H1 (cell line): ENCODE data around the gene GBA2. TPM values are rescaled to one million over a fixed set of nuclear protein-coding genes. Genes with fewer than 3 reads are reported as not detected.

Experiments used
- CTCF ChIA-PET: fragments of 300-600 bp; sonication (Branson Sonifier 250); formaldehyde crosslinking; loops from one replicate; lab custom pipeline; 2021; ENCODE audit not compliant: partially characterized antibody; lab: Charles Lee
- POLR2A ChIA-PET: fragments of 300-600 bp; sonication (Branson Sonifier 250); formaldehyde crosslinking; loops from one replicate; lab custom pipeline; 2021; ENCODE audit warnings: inconsistent platforms; ENCODE audit not compliant: partially characterized antibody; lab: Charles Lee
- DNase-seq, 2 experiments: peaks; one replicate each; pipeline versions ENCODE4 v3.0.0 to v3.0.0-alpha.2; 2010 to 2022; ENCODE audit warnings: low spot score in 2 of 2, low read depth in 1 of 2, mixed read lengths in 1 of 2
- FAIRE-seq: peaks from 2 replicates; lab custom pipeline; 2011; peaks lifted over from hg19 to GRCh38; lab: Jason Lieb, UNC
- H2AFZ ChIP-seq: 2 replicates; pipeline ENCODE4 v1.8.1; 2012; ENCODE audit warnings: low read length, inconsistent platforms
- H2AK5ac ChIP-seq: 2 replicates; pipeline ENCODE4 v1.6.1; 2013; ENCODE audit warnings: low read depth, low read length
- H2BK120ac ChIP-seq: replicated peaks from 2 replicates; pipeline ENCODE3; 2013; ENCODE audit warnings: low read depth, low read length, inconsistent platforms
- H2BK12ac ChIP-seq: 2 replicates; pipeline ENCODE4 v1.6.1; 2013; ENCODE audit warnings: low read depth, low read length
- H2BK15ac ChIP-seq: 2 replicates; pipeline ENCODE4 v1.6.1; 2013; ENCODE audit warnings: low read length
- H2BK20ac ChIP-seq: 2 replicates; pipeline ENCODE4 v1.6.1; 2013; ENCODE audit warnings: low read length
- H2BK5ac ChIP-seq: 2 replicates; pipeline ENCODE4 v1.6.1; 2013; ENCODE audit warnings: low read depth, low read length
- H3K14ac ChIP-seq: 2 replicates; pipeline ENCODE4 v1.6.1; 2013; ENCODE audit warnings: inconsistent platforms; ENCODE audit not compliant: insufficient read length
- H3K18ac ChIP-seq: 2 replicates; pipeline ENCODE4 v1.6.1; 2013; ENCODE audit warnings: low read length; ENCODE audit errors: extremely low read depth
- H3K23ac ChIP-seq: 2 replicates; pipeline ENCODE4 v1.6.1; 2013; ENCODE audit warnings: inconsistent platforms; ENCODE audit not compliant: insufficient read length
- H3K23me2 ChIP-seq: 2 replicates; pipeline ENCODE4 v1.6.1; 2013; ENCODE audit warnings: low read depth, low read length
- H3K27ac ChIP-seq: 2 replicates; pipeline ENCODE4 v1.6.1; 2011; ENCODE audit warnings: low read depth, low read length, inconsistent platforms
- H3K27me3 ChIP-seq, 4 experiments: replicated peaks in 1 of 4; 1 replicate in 1 of 4; 2 replicates in 3 of 4; pipeline versions ENCODE4 v1.6.1 to v1.8.1; 2011 to 2013; ENCODE audit warnings: low read length in 3 of 4, mild to moderate bottlenecking in 3 of 4, inconsistent platforms in 2 of 4, mixed read lengths in 2 of 4, moderate library complexity in 1 of 4; ENCODE audit not compliant: control insufficient read depth in 3 of 4, insufficient read depth in 3 of 4; ENCODE audit errors: extremely low read depth in 1 of 4
- H3K36me3 ChIP-seq, 4 experiments: 2 replicates each; pipeline versions ENCODE4 v1.6.1 to v1.8.1; 2011 to 2013; ENCODE audit warnings: mild to moderate bottlenecking in 4 of 4, low read length in 3 of 4, moderate library complexity in 2 of 4, control low read depth in 1 of 4, inconsistent platforms in 1 of 4; ENCODE audit not compliant: insufficient read depth in 4 of 4, control insufficient read depth in 2 of 4
- H3K4ac ChIP-seq: replicated peaks from 2 replicates; pipeline ENCODE3; 2013; ENCODE audit warnings: low read length, low read depth, mixed read lengths, inconsistent platforms; ENCODE audit not compliant: insufficient read length
- H3K4me1 ChIP-seq, 4 experiments: replicated peaks in 1 of 4; 1 replicate in 1 of 4; 2 replicates in 3 of 4; pipeline versions ENCODE4 v1.6.1 to v1.8.1; 2011 to 2013; ENCODE audit warnings: low read length in 3 of 4, inconsistent platforms in 2 of 4, mixed read lengths in 1 of 4; ENCODE audit not compliant: insufficient read depth in 4 of 4, control insufficient read depth in 3 of 4
- H3K4me2 ChIP-seq, 2 experiments: 2 replicates each; pipeline versions ENCODE4 v1.6.1 to v1.8.1; 2011 to 2013; ENCODE audit warnings: low read depth in 2 of 2, low read length in 2 of 2, control low read depth in 1 of 2, inconsistent platforms in 1 of 2, mild to moderate bottlenecking in 1 of 2; ENCODE audit not compliant: insufficient read depth in 1 of 2
- H3K4me3 ChIP-seq, 4 experiments: fragments of 200-600, 300-600 bp in 1 of 4; sonication (generic), shearing (Covaris generic), sonication (Bioruptor Twin) in 1 of 4; 2 replicates each; pipeline versions ENCODE4 v1.5.1 to v1.8.1; 2011 to 2016; ENCODE audit warnings: low read length in 4 of 4, low read depth in 3 of 4, control low read depth in 2 of 4, inconsistent platforms in 2 of 4, mild to moderate bottlenecking in 2 of 4, mixed read lengths in 1 of 4, moderate library complexity in 1 of 4; ENCODE audit not compliant: insufficient read depth in 2 of 4; ENCODE audit errors: extremely low read depth in 1 of 4
- H3K56ac ChIP-seq: replicated peaks from 2 replicates; pipeline ENCODE3; 2013; ENCODE audit warnings: low read depth, mild to moderate bottlenecking, mixed read lengths, low read length, inconsistent platforms; ENCODE audit not compliant: insufficient read length
- H3K79me1 ChIP-seq: 2 replicates; pipeline ENCODE4 v1.6.1; 2013; ENCODE audit warnings: low read depth, low read length, control low read depth
- H3K79me2 ChIP-seq, 2 experiments: 2 replicates each; pipeline versions ENCODE4 v1.6.1 to v1.8.1; 2012 to 2013; ENCODE audit warnings: low read length in 2 of 2, mild to moderate bottlenecking in 2 of 2, inconsistent platforms in 1 of 2; ENCODE audit not compliant: insufficient read depth in 2 of 2, control insufficient read depth in 1 of 2
- H3K9ac ChIP-seq, 4 experiments: replicated peaks in 1 of 4; 1 replicate in 1 of 4; 2 replicates in 3 of 4; pipeline versions ENCODE4 v1.6.1 to v1.8.1; 2011 to 2013; ENCODE audit warnings: low read depth in 3 of 4, low read length in 3 of 4, control low read depth in 2 of 4, mild to moderate bottlenecking in 2 of 4, moderate library complexity in 2 of 4, inconsistent platforms in 1 of 4; ENCODE audit errors: extremely low read depth in 1 of 4
- H3K9me3 ChIP-seq, 2 experiments: 2 replicates each; pipeline versions ENCODE4 v1.6.1 to v1.8.1; 2012 to 2013; ENCODE audit warnings: mild to moderate bottlenecking in 2 of 2, moderate library complexity in 2 of 2, control low read depth in 1 of 2, inconsistent platforms in 1 of 2, low read depth in 1 of 2, low read length in 1 of 2, mixed read lengths in 1 of 2; ENCODE audit not compliant: insufficient read depth in 2 of 2
- H4K20me1 ChIP-seq, 2 experiments: replicated peaks in 1 of 2; 2 replicates each; pipeline versions ENCODE3 to v1.8.1; 2011 to 2013; ENCODE audit warnings: inconsistent platforms in 2 of 2, low read length in 2 of 2, mild to moderate bottlenecking in 1 of 2; ENCODE audit not compliant: insufficient read depth in 2 of 2, control insufficient read depth in 1 of 2
- H4K5ac ChIP-seq: 2 replicates; pipeline ENCODE4 v1.6.1; 2013; ENCODE audit warnings: low read length, low read depth, mixed read lengths, inconsistent platforms; ENCODE audit not compliant: insufficient read length
- H4K8ac ChIP-seq: 2 replicates; pipeline ENCODE4 v1.8.0; 2013; ENCODE audit warnings: mild to moderate bottlenecking, moderate library complexity, low read length, inconsistent platforms; ENCODE audit not compliant: insufficient read depth; ENCODE audit errors: extremely low read depth
- H4K91ac ChIP-seq: replicated peaks from 2 replicates; pipeline ENCODE3; 2013; ENCODE audit warnings: low read length, mixed read lengths, inconsistent platforms; ENCODE audit not compliant: insufficient read length
- CHD2 ChIP-seq: IDR thresholded peaks from 2 replicates; pipeline ENCODE4 v1.6.1; 2012; ENCODE audit warnings: low read length, improper control_type of control experiment
- EGR1 ChIP-seq: IDR thresholded peaks from 2 replicates; pipeline ENCODE4 v1.6.1; 2011; ENCODE audit warnings: low read depth, low read length, borderline replicate concordance
- FOSL1 ChIP-seq: IDR thresholded peaks from 2 replicates; pipeline ENCODE4 v1.6.1; 2011; ENCODE audit warnings: mild to moderate bottlenecking, low read depth, low read length, moderate library complexity; ENCODE audit not compliant: insufficient read depth
- HDAC2 ChIP-seq, 2 experiments: fragments of 300-600 bp in 1 of 2; sonication (generic) in 1 of 2; IDR thresholded peaks; 2 replicates each; pipeline ENCODE4 v1.6.1; 2011 to 2012; ENCODE audit warnings: low read depth in 2 of 2, low read length in 2 of 2, mild to moderate bottlenecking in 2 of 2, moderate library complexity in 2 of 2, borderline replicate concordance in 1 of 2, inconsistent platforms in 1 of 2
- JUND ChIP-seq: IDR thresholded peaks from 2 replicates; pipeline ENCODE4 v1.6.1; 2011; ENCODE audit warnings: mild to moderate bottlenecking, improper control_type of control experiment, low read length
- KDM1A ChIP-seq: fragments of 200-600, 300-600 bp; sonication (generic); IDR thresholded peaks from 2 replicates; pipeline ENCODE4 v1.7.1; 2016; ENCODE audit warnings: mild to moderate bottlenecking, low read length, borderline replicate concordance
- RBBP5 ChIP-seq: IDR thresholded peaks from 2 replicates; pipeline ENCODE4 v1.7.1; 2012; ENCODE audit warnings: low read depth, mild to moderate bottlenecking, inconsistent platforms, low read length, moderate library complexity, borderline replicate concordance
- RXRA ChIP-seq: IDR thresholded peaks from 2 replicates; pipeline ENCODE4 v1.6.1; 2011; ENCODE audit warnings: low read depth, mild to moderate bottlenecking, low read length, moderate library complexity; ENCODE audit not compliant: insufficient read depth
- SAP30 ChIP-seq: fragments of 300-600 bp; sonication (generic); IDR thresholded peaks from 2 replicates; pipeline ENCODE4 v1.7.1; 2012; ENCODE audit warnings: low read length, moderate library complexity, mild to moderate bottlenecking, inconsistent platforms; ENCODE audit not compliant: insufficient read depth, insufficient replicate concordance
- TEAD4 ChIP-seq: IDR thresholded peaks from 2 replicates; pipeline ENCODE4 v1.6.1; 2012; ENCODE audit warnings: low read depth, low read length, inconsistent platforms, mixed read lengths
- WGBS, 2 experiments: shearing (Covaris generic) in 1 of 2; methylation state at CpG; one replicate each; pipeline versions ENCODE4 v1.1.6 to v1.1.7; 2013 to 2015; ENCODE audit warnings: low lambda C conversion rate in 2 of 2, mixed read lengths in 2 of 2, inconsistent platforms in 1 of 2, low coverage in 1 of 2, missing lambda C conversion rate in 1 of 2; ENCODE audit not compliant: insufficient replicate concordance in 2 of 2, insufficient coverage in 1 of 2, insufficient read length in 1 of 2; ENCODE audit errors: extremely low coverage in 1 of 2, missing lambda C conversion rate in 1 of 2; 5-methylcytosine and 5-hydroxymethylcytosine counted together
- polyA plus RNA-seq, 7 experiments: library from polyadenylated mRNA; depleted of rRNA in 3 of 7; stranded (reverse) in 5 of 7; unstranded in 2 of 7; fragments of >200 nt in 5 of 7; fragments of 200-250 nt in 2 of 7; gene quantifications; 1 replicate in 5 of 7; 2 replicates in 1 of 7; 4 replicates in 1 of 7; pipeline versions ENCODE4 v1.2.1 to v1.2.3, GENCODE V29; 2011 to 2013; ENCODE audit warnings: missing spikeins in 2 of 7, mixed read lengths in 2 of 7
- total RNA-seq: library from RNA; stranded (reverse); fragmentation: NEBNext Ultra II Directional; extraction: Animal tissue kit (Norgen Biotek cat#: 25700); gene quantifications from 2 replicates; pipeline ENCODE4 v1.2.1, GENCODE V29; 2021
- TF ChIP-seq, protein P1 (sequence below), 3 experiments: IDR thresholded peaks; 1 replicate in 2 of 3; 2 replicates in 1 of 3; pipeline versions ENCODE4 v1.5.1 to v1.6.1; 2011; ENCODE audit warnings: low read length in 3 of 3, mild to moderate bottlenecking in 3 of 3, inconsistent platforms in 2 of 3, low read depth in 1 of 3, moderate library complexity in 1 of 3; ENCODE audit not compliant: insufficient read depth in 1 of 3; ENCODE audit errors: control extremely low read depth in 1 of 3

Gene GBA2
- total and polyA plus RNA-seq, 2 of the 8 experiments (the other 6 are each of a cell fraction or from before 2014, with no cell fraction given): 64.2 to 71.9 TPM

DNA sequence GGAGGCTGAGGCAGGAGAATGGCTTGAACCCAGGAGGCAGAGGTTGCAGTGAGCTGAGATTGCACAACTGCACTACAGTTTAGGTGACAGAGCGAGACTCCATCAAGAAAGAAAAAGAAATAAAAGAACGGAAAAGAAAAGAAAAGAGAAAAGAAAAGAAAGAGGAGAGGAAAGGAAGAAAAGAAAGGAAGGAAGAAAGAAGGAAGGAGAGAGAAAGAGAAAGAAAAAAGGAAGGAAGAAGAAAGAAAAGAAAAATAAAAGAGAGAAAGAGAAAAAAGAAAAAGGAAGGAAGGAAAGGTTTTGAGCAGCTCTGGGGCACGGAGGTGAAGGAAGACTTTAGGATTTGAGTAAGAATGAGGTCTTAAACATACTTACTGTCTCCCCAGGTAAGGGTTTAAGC is 35.5 kb downstream of the GBA2 start:
- H4K20me1 ChIP-seq: peaks cover 0 to 2% of the 10 kb centered on the region in 2 experiments
- no peak overlapping the region for H3K9ac ChIP-seq
- ChIA-PET POLR2A (interaction anchor here (0.7 to 10.5 kb wide), 5 partner anchors 8 to 42 kb away, joined by 3 to 51 read pairs (median 3); no protein-coding TSS in a partner anchor), CTCF (interaction anchor here (1.2 to 13.8 kb wide), 8 partner anchors 8 to 102 kb away, joined by 3 to 199 read pairs (median 16); partner anchors contain the start of genes ARHGEF39, CCDC107, CREB3 and RMRP)
- no peak overlapping the region for H3K14ac ChIP-seq
- H2BK15ac ChIP-seq: no peak overlapping the region
- H3K4me2 ChIP-seq: no peak overlapping the region
- H3K9me3 ChIP-seq: no peaks in the 10 kb centered on the region
- H4K8ac ChIP-seq: no peak overlapping the region
- no peak overlapping the region for H2AFZ ChIP-seq
- 81% methylated on average over 2 of the region's 3 CpGs; no CpG with 5 or more reads in 1 of the 2 experiments for WGBS, 2 experiments
- H4K91ac ChIP-seq: no peak overlapping the region
- no peaks in the 10 kb centered on the region for H3K27me3 ChIP-seq
- H4K5ac ChIP-seq: no peak overlapping the region
- H2AK5ac ChIP-seq: no peak overlapping the region
- H2BK5ac ChIP-seq: no peak overlapping the region
- H3K23me2 ChIP-seq: no peaks in the 10 kb centered on the region
- no peak overlapping the region for H3K23ac ChIP-seq
- DNase-seq (no peak), FAIRE-seq (no peak)
- no peak overlapping the region for H3K18ac ChIP-seq
- H3K4me1 ChIP-seq: no peaks in the 10 kb centered on the region
- no peak overlapping the region for H3K27ac ChIP-seq
- H2BK12ac ChIP-seq: no peak overlapping the region
- H2BK120ac ChIP-seq: no peak overlapping the region
- H3K36me3 ChIP-seq: peaks cover 25 to 85% (median 56%) of the 10 kb centered on the region in 4 experiments; a peak in 7 of 8 replicates
- H3K79me1 ChIP-seq: peaks cover 3% of the 10 kb centered on the region; the same call in 1 of the 2 replicates
- no peak overlapping the region for H3K4ac ChIP-seq
- no peak overlapping the region for H2BK20ac ChIP-seq
- no peaks in the 10 kb centered on the region for H3K79me2 ChIP-seq
- no peak overlapping the region for H3K56ac ChIP-seq
- no peak overlapping the region for H3K4me3 ChIP-seq
- TF ChIP-seq EGR1: no peak
- no peak for TF ChIP-seq RXRA
- TF ChIP-seq, protein P1, sequence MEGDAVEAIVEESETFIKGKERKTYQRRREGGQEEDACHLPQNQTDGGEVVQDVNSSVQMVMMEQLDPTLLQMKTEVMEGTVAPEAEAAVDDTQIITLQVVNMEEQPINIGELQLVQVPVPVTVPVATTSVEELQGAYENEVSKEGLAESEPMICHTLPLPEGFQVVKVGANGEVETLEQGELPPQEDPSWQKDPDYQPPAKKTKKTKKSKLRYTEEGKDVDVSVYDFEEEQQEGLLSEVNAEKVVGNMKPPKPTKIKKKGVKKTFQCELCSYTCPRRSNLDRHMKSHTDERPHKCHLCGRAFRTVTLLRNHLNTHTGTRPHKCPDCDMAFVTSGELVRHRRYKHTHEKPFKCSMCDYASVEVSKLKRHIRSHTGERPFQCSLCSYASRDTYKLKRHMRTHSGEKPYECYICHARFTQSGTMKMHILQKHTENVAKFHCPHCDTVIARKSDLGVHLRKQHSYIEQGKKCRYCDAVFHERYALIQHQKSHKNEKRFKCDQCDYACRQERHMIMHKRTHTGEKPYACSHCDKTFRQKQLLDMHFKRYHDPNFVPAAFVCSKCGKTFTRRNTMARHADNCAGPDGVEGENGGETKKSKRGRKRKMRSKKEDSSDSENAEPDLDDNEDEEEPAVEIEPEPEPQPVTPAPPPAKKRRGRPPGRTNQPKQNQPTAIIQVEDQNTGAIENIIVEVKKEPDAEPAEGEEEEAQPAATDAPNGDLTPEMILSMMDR (IDR thresholded peaks at IDR 0.05; ENCODE audit: control extremely low read depth in 1 of 3, insufficient read depth in 1 of 3, low read depth in 1 of 3, low read length in 3 of 3): no peak
- TF ChIP-seq CHD2: no peak
- TF ChIP-seq JUND: no peak
- no peak for TF ChIP-seq SAP30
- TF ChIP-seq FOSL1: no peak
- no peak for TF ChIP-seq TEAD4
- TF ChIP-seq KDM1A: no peak
- no peak for TF ChIP-seq RBBP5
- no peak for TF ChIP-seq HDAC2 (IDR thresholded peaks at IDR 0.05; ENCODE audit: borderline replicate concordance in 1 of 2, low read depth in 2 of 2, low read length in 2 of 2)
